ENCODE results near the gene ARHGAP25.

Gene ARHGAP25

DNA sequence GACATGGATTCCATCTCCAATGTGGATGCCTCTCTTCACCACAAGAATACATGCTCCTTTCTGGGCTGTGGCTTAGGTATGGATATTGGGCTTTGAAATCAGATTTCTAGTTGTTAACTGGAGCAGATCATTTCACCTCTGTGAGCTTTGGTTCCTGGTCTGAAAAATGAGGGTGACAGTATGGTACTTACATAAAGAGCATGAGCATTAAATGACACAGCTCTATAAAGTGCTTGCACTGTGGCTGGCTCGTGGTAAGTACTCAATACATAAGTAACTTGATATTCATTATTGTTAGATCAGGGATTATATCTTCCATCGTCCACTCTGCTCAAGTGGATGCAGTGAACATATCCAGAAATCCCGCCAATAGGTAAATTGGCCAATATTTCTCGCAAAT, 33.4 kb downstream of the ARHGAP25 start:
- no peak for DNase-seq (ENCODE audit: low spot score)

GRCh38 chr2:68768461-68768860, 33.9 kb downstream of the ARHGAP25 start:
- DNase-seq (ENCODE audit: low spot score) = no peak

- no peak for DNase-seq (ENCODE audit: low spot score)
Measured at GRCh38 chr2:68768951-68769350, 34.3 kb downstream of the ARHGAP25 start.

DNA sequence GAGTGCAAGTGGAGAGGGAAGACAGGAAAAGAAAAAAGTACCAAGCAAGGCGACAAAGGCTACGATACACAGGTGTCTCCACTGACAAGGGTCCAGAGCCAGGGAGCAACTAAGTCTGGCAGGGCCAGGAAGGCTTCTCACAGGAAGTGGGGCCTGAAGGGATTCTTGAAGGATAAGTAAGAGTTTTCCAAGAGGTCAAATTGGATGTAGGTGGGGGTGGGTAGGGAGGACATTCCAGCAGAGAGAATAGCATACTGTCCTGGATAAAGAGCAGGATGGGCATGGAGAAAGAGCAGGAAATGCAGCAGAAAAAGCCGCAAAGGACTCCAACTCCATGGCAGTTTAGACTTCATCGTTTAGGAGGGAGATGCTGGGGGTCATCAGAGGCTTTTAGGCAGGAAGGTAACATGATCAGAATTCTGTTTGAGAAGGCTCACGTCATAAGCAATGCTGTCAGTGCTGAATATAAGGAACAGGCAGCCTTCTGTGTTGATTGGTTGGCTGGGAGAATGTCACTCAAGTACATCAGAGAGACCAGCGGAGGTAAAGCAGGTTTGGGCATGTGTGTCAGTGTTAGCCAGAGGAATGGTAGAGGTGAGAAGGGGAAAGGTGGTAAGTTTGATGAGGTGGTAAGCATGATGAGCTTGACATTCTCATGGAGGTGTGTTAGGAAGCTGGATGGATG, 35.1 kb downstream of the ARHGAP25 start:
- no peak for DNase-seq (ENCODE audit: low spot score)

DNA sequence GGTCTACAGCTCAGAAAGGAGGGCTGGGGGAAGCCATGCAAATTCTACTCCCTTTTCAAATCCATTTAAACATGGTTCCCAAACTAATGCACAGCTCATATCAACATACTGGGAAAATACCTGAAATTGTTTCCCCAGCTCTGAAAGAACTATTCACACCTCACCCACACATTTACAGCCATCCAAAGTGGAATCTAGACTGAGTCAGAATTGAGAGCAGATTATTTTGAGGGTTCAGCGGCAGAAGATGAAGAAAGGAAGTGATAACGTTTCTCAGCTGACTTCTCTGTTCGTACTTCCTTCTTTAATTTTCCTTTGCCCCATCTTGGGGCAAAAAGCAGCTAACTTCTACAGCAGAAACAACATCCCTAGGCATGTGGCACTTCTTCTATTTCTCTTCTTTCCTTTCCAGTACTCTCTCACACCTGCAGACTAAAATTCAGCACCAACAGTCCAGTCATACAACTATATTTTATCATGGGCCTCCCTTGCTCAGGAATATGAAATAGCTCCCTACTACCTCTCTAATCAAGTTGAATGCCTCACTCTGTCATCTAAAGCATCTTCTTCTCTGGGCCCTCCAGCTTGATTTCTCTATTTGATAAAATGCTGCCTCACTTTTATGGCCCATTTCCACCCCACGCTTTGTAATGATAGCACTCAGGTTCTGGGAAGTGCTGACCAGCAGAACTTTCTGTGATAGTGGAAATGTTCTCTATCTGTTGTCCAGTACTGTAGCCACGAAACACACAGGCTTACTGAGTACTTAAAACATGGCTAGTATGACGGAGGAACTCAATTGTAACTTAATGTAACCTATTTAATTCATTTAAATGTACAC, 35.9 kb downstream of the ARHGAP25 start:
- no peak for DNase-seq (ENCODE audit: low spot score)

DNA sequence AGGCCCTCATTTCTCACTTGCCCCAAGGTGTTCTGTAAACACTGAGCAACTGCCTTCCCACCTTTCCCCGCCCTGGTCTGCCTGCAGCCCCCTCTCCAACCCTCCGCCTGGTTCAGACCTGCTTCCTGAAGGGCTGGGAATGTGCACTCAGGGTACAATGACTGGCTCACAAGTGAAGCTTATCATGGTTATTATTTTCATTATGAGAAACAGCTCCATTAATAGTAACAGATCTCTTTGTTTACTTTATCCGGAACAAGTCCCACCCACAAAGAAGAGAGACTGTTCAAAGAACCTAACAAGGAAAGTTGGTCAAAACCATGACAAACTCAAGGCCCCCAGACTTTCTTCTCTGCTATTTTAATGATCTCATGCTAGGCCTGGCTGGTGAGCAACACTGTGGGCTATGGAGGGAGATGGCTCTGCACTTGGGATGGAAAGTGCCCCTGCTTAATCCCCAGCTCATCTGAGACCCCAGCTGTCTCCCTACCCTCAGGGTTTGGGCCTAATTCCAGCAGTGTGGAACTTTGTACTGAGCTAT, 36.7 kb downstream of the ARHGAP25 start:
- DNase-seq (ENCODE audit: low spot score) = no peak

DNA sequence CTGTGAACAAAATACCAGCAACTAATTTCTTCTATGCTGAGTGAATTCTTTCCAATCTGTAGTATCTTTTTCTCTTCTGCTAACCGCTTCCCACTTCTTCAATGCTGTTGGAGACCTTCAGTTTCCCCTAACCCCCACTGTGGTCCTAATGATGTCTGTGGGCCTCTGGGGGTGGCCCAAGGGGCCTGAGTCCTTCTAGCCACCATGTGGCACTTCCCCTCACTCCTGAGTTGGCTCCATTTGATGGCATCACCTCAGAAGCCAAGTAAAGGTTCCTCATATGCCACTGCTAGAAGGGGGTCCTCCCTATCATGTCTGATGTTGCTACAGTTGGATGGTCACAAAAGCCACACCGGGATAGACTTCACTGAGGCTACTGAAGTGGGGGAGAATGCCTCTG, 37.5 kb downstream of the ARHGAP25 start:
- DNase-seq (ENCODE audit: low spot score) = no peak

GRCh38 chr2:68774569-68775271, 40.1 kb downstream of the ARHGAP25 start:
- DNase-seq (ENCODE audit: low spot score) = no peak

GRCh38 chr2:68775272-68775842, 40.7 kb downstream of the ARHGAP25 start:
- DNase-seq (ENCODE audit: low spot score) = no peak

GRCh38 chr2:68776124-68776523, 41.5 kb downstream of the ARHGAP25 start:
- DNase-seq (ENCODE audit: low spot score) = no peak

DNA sequence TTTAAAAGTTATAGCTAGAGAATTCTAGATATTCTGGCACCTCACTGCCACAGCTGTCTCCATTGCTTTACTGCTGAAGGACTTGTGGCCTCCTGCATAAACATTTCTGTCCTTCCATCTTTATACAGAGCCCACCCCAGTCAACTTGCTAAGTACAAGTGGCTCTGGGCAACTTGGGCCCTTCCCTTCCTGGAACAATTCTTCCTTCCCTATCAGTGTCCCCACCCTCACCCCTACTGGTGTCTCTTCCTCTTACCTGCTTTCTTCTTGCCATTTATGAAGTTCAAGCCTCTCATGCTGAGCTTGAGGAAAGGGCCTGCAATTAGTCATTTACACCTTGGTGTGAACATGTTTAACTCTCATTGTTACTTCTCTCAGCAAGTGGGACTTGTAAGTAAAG, 45.0 kb downstream of the ARHGAP25 start:
- no peak for DNase-seq (ENCODE audit: low spot score)

GRCh38 chr2:68784188-68784587, 49.6 kb downstream of the ARHGAP25 start:
- no peak for DNase-seq (ENCODE audit: low spot score)

- no peak for DNase-seq (ENCODE audit: low spot score)
Measured at GRCh38 chr2:68784915-68785314, 50.3 kb downstream of the ARHGAP25 start.

- DNase-seq (ENCODE audit: low spot score) = no peak
Measured at GRCh38 chr2:68787356-68787755, 52.7 kb downstream of the ARHGAP25 start.

- DNase-seq (ENCODE audit: low spot score) = no peak
Measured at GRCh38 chr2:68789603-68790002, 55.0 kb downstream of the ARHGAP25 start.

DNA sequence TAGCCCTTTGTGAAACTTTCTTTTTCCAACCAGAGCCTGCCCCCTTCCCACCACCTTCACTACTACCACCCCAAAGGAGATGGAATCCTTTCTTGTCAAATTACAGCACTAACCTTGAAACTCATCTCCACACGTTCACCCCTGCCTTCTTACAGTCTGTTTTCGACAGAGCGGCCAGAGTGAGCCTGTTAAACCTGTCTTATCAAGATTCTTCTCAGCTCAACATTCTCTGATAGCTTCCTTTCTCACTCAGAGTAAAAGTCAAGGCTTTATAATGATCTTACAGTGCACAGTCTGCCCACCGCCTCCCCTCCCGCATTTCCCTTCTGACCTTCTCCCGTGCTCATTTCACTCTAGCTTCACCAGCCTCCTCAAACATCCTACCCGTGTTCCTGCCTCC, 56.0 kb downstream of the ARHGAP25 start:
- no peak for DNase-seq (ENCODE audit: low spot score)

GRCh38 chr2:68791914-68792313, 57.3 kb downstream of the ARHGAP25 start:
- DNase-seq (ENCODE audit: low spot score) = no peak

DNA sequence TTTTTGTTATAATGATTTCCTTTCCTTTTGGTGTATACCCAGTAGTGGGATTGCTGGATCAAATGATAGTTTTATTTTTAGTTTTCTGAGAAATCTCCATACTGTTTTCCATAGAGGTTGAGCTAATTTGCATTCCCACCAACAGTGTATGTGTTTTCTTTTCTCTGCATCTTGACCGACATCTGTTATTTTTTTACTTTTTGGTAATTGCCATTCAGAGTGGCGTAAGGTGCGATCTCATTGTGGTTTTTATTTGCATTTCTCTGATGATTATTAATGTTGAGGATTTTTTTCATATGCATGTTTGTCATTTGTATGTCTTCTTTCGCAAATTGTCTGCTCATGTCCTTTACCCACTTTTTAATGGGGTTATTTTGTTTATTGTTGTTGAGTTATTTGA, 58.1 kb downstream of the ARHGAP25 start:
- DNase-seq (ENCODE audit: low spot score) = no peak

DNA sequence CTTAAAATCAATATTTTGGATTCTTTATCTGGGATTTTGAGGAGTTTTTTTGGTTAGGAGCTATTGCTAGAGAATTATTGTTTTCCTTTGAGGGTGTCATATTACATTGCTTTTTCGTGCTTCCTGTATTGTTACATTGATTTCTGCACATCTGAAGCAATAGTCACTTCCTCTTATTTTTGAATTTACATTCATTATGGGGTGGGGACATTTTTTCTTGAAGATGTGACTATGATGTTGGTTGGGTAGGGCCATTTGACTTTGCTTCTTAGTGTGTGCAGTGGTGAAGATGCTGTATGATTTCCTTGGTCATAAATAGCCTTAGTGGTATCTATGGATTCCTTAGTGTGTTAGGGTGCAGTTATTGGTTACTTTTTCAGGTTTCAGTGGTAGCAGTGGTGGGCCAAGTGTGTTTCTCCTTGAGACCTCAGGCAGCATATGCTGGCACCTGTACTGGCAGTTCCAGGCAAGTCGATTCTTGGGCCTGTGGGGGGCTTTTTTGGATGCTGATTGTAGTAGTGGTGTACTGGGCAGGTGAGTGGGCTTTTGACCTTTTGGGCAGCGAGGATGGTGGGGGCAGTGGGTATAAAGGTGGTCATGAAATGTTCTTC, 61.8 kb downstream of the ARHGAP25 start:
- no peak for DNase-seq (ENCODE audit: low spot score)

GRCh38 chr2:68798569-68798968, 64.0 kb downstream of the ARHGAP25 start:
- no peak for DNase-seq (ENCODE audit: low spot score)

- DNase-seq (ENCODE audit: low spot score) = no peak
Measured at GRCh38 chr2:68799140-68800026, 64.8 kb downstream of the ARHGAP25 start.
